Measurements from ENCODE around the gene SLC6A12. TPM values are rescaled to one million over a fixed set of nuclear protein-coding genes. Genes with fewer than 3 reads are reported as not detected.
"Not testable (repeated sequence)": the region's sequence is repeated elsewhere in the genome, so short reads cannot be mapped to it uniquely, and the experiment has no call there.

Gene SLC6A12
- total RNA-seq, 1 donor from 2014 or later = 4.4 TPM

- no peak for DNase-seq
Measured at GRCh38 chr12:234891-235415, 21.0 kb upstream of the SLC6A12 start.

- DNase-seq = no peak
Measured at GRCh38 chr12:234019-234418, 20.1 kb upstream of the SLC6A12 start.

GRCh38 chr12:233615-233968 is 19.6 kb upstream of the SLC6A12 start:
- DNase-seq = no peak

- no peak for DNase-seq
Measured at GRCh38 chr12:232731-233614, 19.0 kb upstream of the SLC6A12 start.

DNA sequence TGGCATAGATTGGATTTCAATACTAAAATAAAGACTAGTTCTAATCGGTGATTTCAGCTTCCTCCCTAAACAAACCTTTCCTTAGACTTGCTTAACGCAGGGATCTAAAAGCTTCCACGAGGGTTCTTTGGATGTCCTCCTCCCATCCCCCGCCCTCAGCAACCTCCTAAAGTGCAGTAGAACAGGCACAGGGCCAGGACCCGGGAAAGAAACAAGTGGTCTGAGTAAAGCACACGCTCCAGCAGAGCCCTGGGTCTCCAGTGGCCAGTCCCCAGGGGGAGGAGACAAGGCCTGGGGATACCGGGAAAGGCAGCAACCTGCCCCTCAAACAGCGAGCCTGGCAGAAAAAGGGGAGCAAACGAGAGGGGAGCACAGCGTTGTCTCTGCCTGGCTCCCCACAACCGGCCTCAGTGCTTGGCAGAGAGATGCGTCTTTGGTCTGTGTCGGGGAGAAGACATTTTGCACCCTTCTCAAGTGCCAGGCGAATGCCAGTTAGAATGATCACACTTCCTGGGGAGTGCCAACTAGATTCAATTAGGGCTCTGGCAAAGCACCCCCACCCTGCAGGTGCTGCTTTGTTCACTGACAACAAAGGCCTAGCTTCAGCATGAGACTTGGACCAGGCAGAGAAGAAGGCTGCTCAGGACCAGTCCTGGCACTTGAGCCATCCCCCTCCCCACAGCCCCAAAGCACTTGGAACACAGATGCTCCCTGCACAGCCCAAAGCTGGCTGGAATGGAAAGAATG is 17.1 kb upstream of the SLC6A12 start:
- peak; percentile 25 for DNase-seq

DNA sequence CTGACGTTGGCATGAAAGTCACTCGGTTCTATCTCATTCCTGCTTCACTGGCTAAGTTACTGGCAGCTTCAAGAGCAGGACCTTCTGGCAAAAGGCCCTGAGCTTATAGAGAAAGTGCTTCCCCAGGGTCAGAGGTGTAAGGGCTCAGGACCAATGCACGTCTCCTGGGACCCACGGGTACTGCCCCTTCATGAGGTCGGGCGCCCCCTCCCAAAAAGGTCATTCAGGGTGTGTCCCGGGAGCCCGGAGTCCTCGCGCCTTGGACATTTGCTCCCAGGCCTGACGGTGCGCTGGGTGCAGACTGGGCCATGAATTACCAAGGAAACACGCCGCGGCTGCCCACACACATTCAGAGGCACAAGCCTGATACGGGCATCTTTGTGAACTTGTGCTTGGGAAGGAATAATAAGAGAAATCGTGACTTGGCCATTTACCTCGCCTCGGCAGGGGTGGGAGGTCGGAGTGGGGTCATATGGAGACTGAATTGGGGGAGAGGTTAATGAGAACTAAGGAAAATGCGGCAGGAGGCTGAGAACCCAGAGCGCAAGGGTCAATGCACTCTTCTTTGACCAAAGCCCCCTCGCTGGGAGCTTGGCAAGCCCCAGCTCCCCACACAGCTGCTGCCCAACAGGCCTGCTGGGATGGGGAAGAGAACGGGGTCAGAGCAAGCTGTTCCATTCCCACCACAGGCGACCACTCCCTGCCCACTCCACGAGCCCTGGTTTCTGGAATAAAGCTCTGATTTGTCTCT is 15.7 kb upstream of the SLC6A12 start:
- no peak for DNase-seq

DNA sequence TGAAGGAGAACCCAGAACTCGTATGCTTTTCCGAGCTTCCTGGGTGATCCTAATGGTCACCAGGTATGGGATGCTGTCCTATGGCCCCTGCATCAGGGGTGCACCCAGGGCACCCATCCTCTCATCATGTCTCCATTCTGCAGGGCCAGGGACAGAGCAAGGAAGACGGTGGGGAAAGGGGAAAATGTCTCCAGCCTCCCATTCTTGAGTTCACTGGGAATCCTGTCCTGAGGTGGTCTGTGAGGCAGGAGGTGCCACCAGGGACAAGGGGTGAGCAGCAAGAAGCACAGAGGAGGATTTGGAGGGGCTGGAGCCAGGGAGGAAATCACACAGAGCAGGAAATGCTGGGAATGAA is 14.9 kb upstream of the SLC6A12 start:
- DNase-seq = no peak

DNA sequence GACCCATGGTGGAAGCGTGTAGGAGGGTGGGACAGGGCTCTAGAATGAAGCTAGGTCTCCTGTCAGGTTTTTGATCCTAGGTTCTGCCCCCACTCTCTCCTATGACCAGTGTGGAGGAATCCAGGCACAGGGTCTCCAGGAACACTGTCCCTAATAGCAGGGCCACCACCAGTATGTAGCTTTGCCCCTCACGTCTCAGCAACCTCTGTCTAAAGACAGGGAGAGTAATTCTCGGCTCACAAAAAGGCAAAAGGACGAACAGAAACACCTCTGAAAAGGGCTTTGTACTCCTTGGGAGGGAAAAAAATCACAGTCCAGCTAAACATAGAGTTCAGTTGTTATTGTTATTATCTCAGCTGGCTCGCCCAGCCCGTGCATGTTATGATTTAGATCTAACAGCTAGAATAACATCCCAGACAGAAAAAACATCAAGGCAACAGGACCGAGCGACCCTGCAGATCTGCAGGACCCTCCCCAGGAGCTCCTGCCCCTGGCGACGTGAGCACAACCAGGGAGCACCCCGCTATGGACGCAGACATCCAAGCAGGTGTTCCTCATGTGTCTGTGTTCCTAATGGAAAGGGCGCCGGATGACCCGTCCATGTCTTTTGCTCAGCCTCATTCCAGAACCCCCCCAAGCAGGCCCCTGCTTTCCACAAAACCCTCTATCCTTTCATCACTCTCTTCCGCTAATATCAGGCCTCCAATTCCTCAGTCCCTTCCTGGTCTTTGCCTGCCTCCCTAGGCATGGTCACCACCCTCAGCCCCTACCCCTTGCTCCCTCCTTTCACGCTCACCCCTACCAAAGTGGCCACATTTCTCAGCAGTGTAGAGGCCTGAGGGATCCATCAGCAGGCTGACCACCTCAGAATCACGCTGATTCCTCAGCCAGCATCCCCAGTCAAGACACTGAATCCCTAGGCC is 14.2 kb upstream of the SLC6A12 start:
- no peak for DNase-seq

DNA sequence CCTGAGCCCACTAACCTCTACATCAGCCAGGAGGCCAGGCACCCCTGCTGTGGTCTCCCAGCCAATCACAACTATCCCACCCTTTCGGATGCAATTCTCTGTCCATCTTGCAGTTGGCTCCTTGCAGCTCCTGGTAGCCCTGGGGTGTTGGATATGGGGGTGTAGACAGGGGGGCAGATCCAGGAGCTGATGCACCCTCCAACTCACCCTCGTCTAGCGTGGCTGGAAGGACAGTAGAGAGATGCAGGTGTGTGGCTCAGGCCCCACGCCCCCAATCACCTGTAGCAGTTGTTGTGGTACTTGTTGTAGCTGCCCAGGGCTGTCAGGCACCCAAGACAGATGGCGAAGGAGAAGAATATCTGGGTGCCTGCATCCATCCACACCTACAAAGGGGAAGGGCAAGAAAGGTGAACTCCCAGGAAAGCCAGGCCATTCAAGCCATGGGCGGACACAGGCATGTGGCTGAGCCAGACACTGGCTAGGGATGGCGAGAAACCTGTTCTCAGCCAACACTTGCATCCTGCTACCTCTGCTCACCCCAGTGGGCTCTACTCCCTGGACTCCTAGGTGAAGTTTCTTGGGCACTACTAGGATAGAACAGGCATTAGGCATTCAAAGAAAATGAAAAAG is 13.4 kb upstream of the SLC6A12 start:
- DNase-seq = no peak

GRCh38 chr12:226401-226800 is 12.4 kb upstream of the SLC6A12 start:
- DNase-seq = no peak

DNA sequence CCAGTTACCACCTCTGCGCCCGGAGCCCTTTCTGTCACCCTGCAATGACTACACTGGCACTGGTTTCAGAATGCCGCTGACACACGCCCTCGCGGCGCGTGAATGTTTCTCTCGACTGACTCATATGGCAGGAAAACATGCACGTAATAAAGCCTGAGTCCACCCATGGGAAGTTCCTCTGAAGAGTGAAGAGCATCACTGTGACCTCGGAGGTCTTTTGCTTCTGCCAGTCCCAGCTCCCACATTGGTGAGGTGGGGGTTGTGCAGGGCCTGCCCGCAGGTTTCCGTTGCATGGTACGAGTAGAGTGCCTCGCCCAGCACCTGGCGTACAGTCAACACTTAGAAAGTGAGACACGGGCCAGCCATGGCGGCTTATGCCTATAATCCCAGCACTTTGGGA is 11.1 kb upstream of the SLC6A12 start:
- no peak for DNase-seq

DNA sequence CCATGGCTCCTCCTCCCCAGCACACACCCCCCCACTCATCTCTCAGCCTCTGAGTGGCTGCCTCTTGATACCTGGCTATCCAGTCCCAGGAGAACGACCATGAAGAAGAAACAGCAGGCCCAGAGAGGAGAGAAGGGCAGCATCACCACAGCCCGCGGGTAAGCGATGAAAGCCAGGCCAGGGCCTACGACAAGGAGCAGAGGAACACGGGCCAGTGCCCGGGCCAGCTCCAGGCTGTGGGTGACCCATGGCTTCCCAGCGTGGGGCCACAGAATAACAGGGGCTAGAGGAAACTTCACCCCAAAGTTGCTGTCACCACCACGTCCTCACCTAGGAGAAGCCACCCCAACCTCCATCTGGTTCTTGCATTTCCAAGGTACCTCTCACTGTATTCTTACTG is 10.4 kb upstream of the SLC6A12 start:
- DNase-seq = no peak

DNA sequence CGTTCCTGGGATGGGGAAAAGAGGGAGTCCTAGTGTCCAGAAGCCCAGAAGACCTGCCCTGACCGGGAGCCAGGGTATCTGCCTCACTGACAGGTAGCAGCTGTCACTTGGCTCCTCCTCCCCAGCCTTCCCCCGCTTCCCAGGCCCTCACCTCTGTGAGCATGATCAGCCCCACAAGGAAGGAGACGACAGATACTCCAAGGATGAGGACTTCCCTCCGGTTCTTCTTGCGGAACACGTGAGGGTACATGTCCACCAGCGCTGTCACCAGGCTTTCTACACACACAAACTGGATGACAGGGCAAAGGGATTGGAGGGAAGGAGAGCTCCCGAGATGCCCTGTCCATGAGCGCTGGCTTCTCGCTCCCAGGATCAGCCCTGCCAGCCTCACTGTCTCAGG is 9.9 kb upstream of the SLC6A12 start:
- DNase-seq = no peak

- no peak for DNase-seq
Measured at GRCh38 chr12:221736-222135, 7.8 kb upstream of the SLC6A12 start.

DNA sequence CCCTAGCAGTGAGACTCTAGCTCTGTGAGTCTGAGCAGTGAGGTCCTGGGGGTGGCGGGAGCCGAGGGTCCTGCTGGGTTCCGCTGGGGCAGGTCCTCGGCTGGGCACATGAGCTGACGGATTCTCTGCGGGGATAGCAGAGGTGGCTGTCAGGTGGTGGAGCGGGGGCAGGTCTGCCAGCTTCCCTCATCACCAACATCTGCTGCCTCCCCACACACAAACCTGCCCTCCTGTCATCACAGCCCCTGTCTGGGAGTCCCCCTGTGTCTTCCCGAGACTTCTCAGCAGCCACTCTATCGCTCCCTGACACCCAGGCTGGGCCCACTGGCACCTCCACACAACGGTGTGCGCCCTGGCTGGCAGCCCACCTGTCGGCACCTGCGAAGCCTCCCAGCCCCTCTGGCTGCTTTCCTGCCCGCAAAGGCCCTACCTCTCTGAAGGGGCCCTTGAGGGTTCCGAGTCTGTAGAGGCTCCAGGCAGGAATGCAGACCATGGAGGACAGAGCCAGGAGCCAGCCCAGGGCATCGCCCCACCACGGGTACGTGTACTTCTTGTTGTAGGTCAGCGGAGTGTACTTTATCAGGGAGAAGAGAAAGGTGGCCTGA is 7.1 kb upstream of the SLC6A12 start:
- no peak for DNase-seq

GRCh38 chr12:220491-220890 is 6.5 kb upstream of the SLC6A12 start:
- DNase-seq = no peak

GRCh38 chr12:219891-220352 is 6.0 kb upstream of the SLC6A12 start:
- DNase-seq = no peak

- no peak for DNase-seq
Measured at GRCh38 chr12:218728-219590, 5.0 kb upstream of the SLC6A12 start.

DNA sequence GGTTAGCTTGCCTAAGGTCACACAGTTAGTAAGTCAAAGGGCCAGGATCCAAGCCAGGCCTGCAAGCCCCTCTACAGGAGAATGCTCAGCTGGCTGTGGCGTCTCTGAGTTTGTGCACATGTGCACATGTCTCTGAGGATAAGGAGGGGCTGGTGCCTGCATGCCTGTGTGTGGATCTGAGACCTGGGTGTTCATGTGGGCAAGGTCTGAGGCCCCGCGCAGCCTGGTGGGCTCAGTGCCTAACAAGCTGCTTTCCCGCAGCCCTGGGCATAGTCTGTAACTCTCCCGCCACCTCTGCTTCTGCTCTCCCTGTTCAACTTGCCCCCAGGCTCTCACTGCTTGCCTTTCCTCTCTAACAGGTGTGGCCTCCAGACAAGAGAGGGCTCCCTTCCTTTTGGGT is 4.3 kb upstream of the SLC6A12 start:
- no peak for DNase-seq

GRCh38 chr12:217029-217428 is 3.1 kb upstream of the SLC6A12 start:
- not testable (repeated sequence) for DNase-seq

Measured in occipital lobe (tissue), 2 donors.